Colonic mucosa (tissue), 4 donors: ENCODE results near the gene AVPR2. TPM values are rescaled to one million over a fixed set of nuclear protein-coding genes. Genes with fewer than 3 reads are reported as not detected.

ENCODE experiments used
- DNase-seq: peaks from one replicate; pipeline ENCODE4 v3.0.0-alpha.2; 2020
- H3K27ac ChIP-seq: fragments of 200-600 bp; one replicate; pipeline ENCODE4 v1.8.0; 2021
- H3K27me3 ChIP-seq: fragments of 200-600 bp; one replicate; pipeline ENCODE4 v1.8.0; 2021
- H3K36me3 ChIP-seq: fragments of 200-600 bp; one replicate; pipeline ENCODE4 v1.8.0; 2021
- H3K4me1 ChIP-seq: fragments of 200-600 bp; one replicate; pipeline ENCODE4 v1.8.0; 2021; ENCODE audit warnings: mild to moderate bottlenecking
- H3K4me3 ChIP-seq: fragments of 200-600 bp; one replicate; pipeline ENCODE4 v1.8.0; 2021
- H3K9ac ChIP-seq, 2 donors: one replicate each; pipeline ENCODE4 v1.7.0; 2013; ENCODE audit warnings: control low read depth in 2 of 2, low read depth in 2 of 2, low read length in 2 of 2
- H3K9me3 ChIP-seq: fragments of 200-600 bp; one replicate; pipeline ENCODE4 v1.8.0; 2021
- CTCF ChIP-seq: fragments of 200-600 bp; IDR thresholded peaks from one replicate; pipeline ENCODE4 v1.8.0; 2022; ENCODE audit warnings: antibody characterized with exemption, mild to moderate bottlenecking
- intact Hi-C: fragments of 100-400 bp; cut with DNase I; formaldehyde crosslinking; loops from one replicate; pipeline ENCODE4 v1.14.1; 2022
- total RNA-seq, 2 donors: library from RNA; stranded (reverse); fragmentation: NEBNext Ultra II Directional in 1 of 2; extraction: Animal tissue kit (Norgen Biotek cat#: 25700) in 1 of 2; gene quantifications; one replicate each; pipeline ENCODE4 v1.2.1, GENCODE V29; 2021
- donor health status: healthy.
- donor health status: DM: no; HTN: no; CAD: no.
- donor health status: DM: no; HTN: no; CAD: no.

AVPR2 gene
- total RNA-seq, 2 donors from 2014 or later = 0.24 TPM; not detected in 1

GRCh38 chrX:153932220-153932915, 27.9 kb downstream of the AVPR2 start:
- Histone ChIP-seq H3K4me1 (no peaks in the 10 kb centered on the region), H3K9me3 (no peaks in the 10 kb centered on the region), H3K27ac (no peak overlapping the region), H3K9ac (no peak overlapping the region), H3K4me3 (no peak overlapping the region), H3K36me3 (no peaks in the 10 kb centered on the region), H3K27me3 (no peaks in the 10 kb centered on the region)
- no peak for DNase-seq
- TF ChIP-seq CTCF = no peak
- intact Hi-C loops = no loop called here

- intact Hi-C loops = no loop called here
- H3K4me1 ChIP-seq = no peaks in the 10 kb centered on the region
- no peaks in the 10 kb centered on the region for H3K27me3 ChIP-seq
- no peaks in the 10 kb centered on the region for H3K9me3 ChIP-seq
- peak overlapping the region; percentile 72 to 80 for H3K9ac ChIP-seq
- DNase-seq = no peak
- peak overlapping the region; percentile 77 for H3K4me3 ChIP-seq
- TF ChIP-seq CTCF = no peak
- H3K36me3 ChIP-seq = no peaks in the 10 kb centered on the region
- H3K27ac ChIP-seq = no peak overlapping the region
Observed at GRCh38 chrX:153933748-153934147, 29.3 kb downstream of the AVPR2 start.

GRCh38 chrX:153934148-153934761, 29.8 kb downstream of the AVPR2 start:
- Histone ChIP-seq H3K4me1 (no peaks in the 10 kb centered on the region), H3K4me3 (peak overlapping the region; percentile 77), H3K36me3 (no peaks in the 10 kb centered on the region), H3K9me3 (no peaks in the 10 kb centered on the region), H3K27ac (no peak overlapping the region), H3K9ac (peak overlapping the region; percentile 72 to 80), H3K27me3 (no peaks in the 10 kb centered on the region)
- intact Hi-C loops = no loop called here
- no peak for DNase-seq
- no peak for TF ChIP-seq CTCF

GRCh38 chrX:153934762-153935325, 30.4 kb downstream of the AVPR2 start, which contains the start of gene NAA10:
Gene NAA10 (minus strand): TSS chrX:153935037. CDS start chrX:153934904, 133 bp downstream.
- Histone ChIP-seq H3K4me3 (peak within 1 kb of the TSS; percentile 77), H3K4me1 (no peaks in the 10 kb centered on the region), H3K9ac (peak within 1 kb of the TSS; percentile 72 to 80), H3K27ac (no peak within 1 kb of the TSS), H3K36me3 (no peaks in the 10 kb centered on the region), H3K9me3 (no peaks in the 10 kb centered on the region), H3K27me3 (no peaks in the 10 kb centered on the region)
- intact Hi-C loops = no loop called here
- TF ChIP-seq CTCF = no peak
- DNase-seq = peak; percentile 69

GRCh38 chrX:153935326-153935851, 30.9 kb downstream of the AVPR2 start:
- no peaks in the 10 kb centered on the region for H3K9me3 ChIP-seq
- no peak overlapping the region for H3K27ac ChIP-seq
- DNase-seq = no peak
- intact Hi-C loops = no loop called here
- H3K4me1 ChIP-seq = no peaks in the 10 kb centered on the region
- peak overlapping the region; percentile 77 for H3K4me3 ChIP-seq
- H3K36me3 ChIP-seq = no peaks in the 10 kb centered on the region
- H3K27me3 ChIP-seq = no peaks in the 10 kb centered on the region
- TF ChIP-seq CTCF = no peak
- peak overlapping the region; percentile 12 to 35 for H3K9ac ChIP-seq
